OCI-LY3 (cell line): ENCODE results near the gene ACTMAP.

ENCODE experiments used
- H2AFZ ChIP-seq: fragments of 200-600, 300-600 bp; shearing (Covaris generic); 2 replicates; pipeline ENCODE4 v1.6.0; 2014; ENCODE audit warnings: antibody characterized with exemption, low read depth, low read length
- H3K27ac ChIP-seq: fragments of 200-600, 300-600 bp; sonication (generic); 2 replicates; pipeline ENCODE4 v1.5.1; 2014; ENCODE audit warnings: mild to moderate bottlenecking, low read length, moderate library complexity, mixed read lengths
- H3K27me3 ChIP-seq: fragments of 200-600, 300-600 bp; sonication (generic); 2 replicates; pipeline ENCODE4 v1.6.1; 2014; ENCODE audit warnings: low read depth, low read length, mixed read lengths
- H3K36me3 ChIP-seq: fragments of 200-600, 300-600 bp; sonication (generic); replicated peaks from 2 replicates; pipeline ENCODE3; 2014; ENCODE audit warnings: low read depth, low read length, mixed read lengths
- H3K4me1 ChIP-seq: fragments of 300-600, 200-600 bp; sonication (generic); 2 replicates; pipeline ENCODE4 v1.6.1; 2014; ENCODE audit warnings: low read length, mixed read lengths
- H3K4me2 ChIP-seq: fragments of 200-600, 300-600 bp; sonication (generic); 2 replicates; pipeline ENCODE4 v1.6.1; 2014; ENCODE audit warnings: low read length, mixed read lengths
- H3K4me3 ChIP-seq: fragments of 300-600, 200-600 bp; sonication (generic); 2 replicates; pipeline ENCODE4 v1.5.1; 2014; ENCODE audit warnings: antibody characterized with exemption, mild to moderate bottlenecking, low read length, moderate library complexity
- H3K79me2 ChIP-seq: fragments of 300-600, 200-600 bp; shearing (Covaris generic); 2 replicates; pipeline ENCODE4 v1.6.1; 2014; ENCODE audit warnings: mild to moderate bottlenecking, low read length, mixed read lengths
- H3K9ac ChIP-seq: fragments of 300-600, 200-600 bp; shearing (Covaris generic); 2 replicates; pipeline ENCODE4 v1.6.0; 2014; ENCODE audit warnings: mild to moderate bottlenecking, low read length, moderate library complexity
- H3K9me3 ChIP-seq: fragments of 200-600, 300-600 bp; shearing (Covaris generic); 2 replicates; pipeline ENCODE4 v1.6.1; 2014; ENCODE audit warnings: low read length, mixed read lengths; ENCODE audit not compliant: insufficient read depth
- H4K20me1 ChIP-seq: fragments of 200-600, 300-600 bp; sonication (generic); 2 replicates; pipeline ENCODE4 v1.6.1; 2016; ENCODE audit warnings: low read length, mixed read lengths; ENCODE audit not compliant: insufficient read depth
- CTCF ChIP-seq: fragments of 200-600, 300-600 bp; sonication (generic); IDR thresholded peaks from 2 replicates; pipeline ENCODE4 v1.5.1; 2014; ENCODE audit warnings: antibody characterized with exemption, low read length, low read depth
- EZH2phosphoT487 ChIP-seq: fragments of 200-600 bp; shearing (Covaris generic); IDR thresholded peaks from 2 replicates; pipeline ENCODE4 v1.6.1; 2018; ENCODE audit warnings: antibody characterized with exemption, mixed run types, low read depth

ACTMAP gene

GRCh38 chr19:40739030-40739839 lies 11.0 kb downstream of the ACTMAP start:
- no peak for TF ChIP-seq CTCF
- no peak for TF ChIP-seq EZH2phosphoT487
- Histone ChIP-seq H3K27ac (no peak overlapping the region), H2AFZ (no peak overlapping the region), H3K4me3 (no peak overlapping the region), H4K20me1 (no peaks in the 10 kb centered on the region), H3K4me2 (no peak overlapping the region), H3K4me1 (no peaks in the 10 kb centered on the region), H3K9ac (no peak overlapping the region), H3K27me3 (no peaks in the 10 kb centered on the region), H3K36me3 (peaks cover 33% of the 10 kb centered on the region), H3K79me2 (no peaks in the 10 kb centered on the region), H3K9me3 (no peaks in the 10 kb centered on the region)

- H3K4me1 ChIP-seq: no peaks in the 10 kb centered on the region
- no peak overlapping the region for H3K4me2 ChIP-seq
- H2AFZ ChIP-seq: no peak overlapping the region
- H3K9ac ChIP-seq: no peak overlapping the region
- H3K79me2 ChIP-seq: no peaks in the 10 kb centered on the region
- H3K36me3 ChIP-seq: peaks cover 43% of the 10 kb centered on the region
- no peaks in the 10 kb centered on the region for H4K20me1 ChIP-seq
- no peak overlapping the region for H3K27ac ChIP-seq
- no peaks in the 10 kb centered on the region for H3K9me3 ChIP-seq
- TF ChIP-seq EZH2phosphoT487 (no peak), CTCF (no peak)
- no peak overlapping the region for H3K4me3 ChIP-seq
- H3K27me3 ChIP-seq: no peaks in the 10 kb centered on the region
Observed at GRCh38 chr19:40737102-40737644, 13.1 kb downstream of the ACTMAP start.

- Histone ChIP-seq H3K9me3 (no peaks in the 10 kb centered on the region), H3K4me2 (no peak overlapping the region), H3K27me3 (no peaks in the 10 kb centered on the region), H3K79me2 (no peaks in the 10 kb centered on the region), H2AFZ (no peak overlapping the region), H3K36me3 (peaks cover 40% of the 10 kb centered on the region), H3K4me1 (no peaks in the 10 kb centered on the region), H4K20me1 (no peaks in the 10 kb centered on the region), H3K4me3 (no peak overlapping the region), H3K27ac (no peak overlapping the region), H3K9ac (no peak overlapping the region)
- TF ChIP-seq CTCF (no peak), EZH2phosphoT487 (no peak)
Observed at GRCh38 chr19:40736661-40737060, 13.6 kb downstream of the ACTMAP start.

- Histone ChIP-seq H3K79me2 (no peaks in the 10 kb centered on the region), H3K4me2 (no peak overlapping the region), H3K27ac (no peak overlapping the region), H4K20me1 (no peaks in the 10 kb centered on the region), H3K9me3 (no peaks in the 10 kb centered on the region), H2AFZ (no peak overlapping the region), H3K27me3 (no peaks in the 10 kb centered on the region), H3K4me1 (no peaks in the 10 kb centered on the region), H3K4me3 (no peak overlapping the region), H3K36me3 (peaks cover 43% of the 10 kb centered on the region), H3K9ac (no peak overlapping the region)
- no peak for TF ChIP-seq EZH2phosphoT487
- no peak for TF ChIP-seq CTCF
Observed at GRCh38 chr19:40735013-40735771, 15.1 kb downstream of the ACTMAP start.
